GM12891 (cell line): Measurements from ENCODE around the gene CD68.

ENCODE experiments used
- POLR2A ChIP-seq: IDR thresholded peaks from 2 replicates; pipeline ENCODE4 v1.6.1; 2011; ENCODE audit warnings: low read depth, low read length, control low read depth
- POLR2AphosphoS5 ChIP-seq: IDR thresholded peaks from 2 replicates; pipeline ENCODE4 v1.6.1; 2011; ENCODE audit warnings: low read depth, low read length, control low read depth
- SPI1 ChIP-seq: IDR thresholded peaks from 2 replicates; pipeline ENCODE4 v1.6.1; 2011; ENCODE audit warnings: low read depth, low read length, control low read depth
- TAF1 ChIP-seq: IDR thresholded peaks from 2 replicates; pipeline ENCODE4 v1.6.1; 2011; ENCODE audit warnings: low read depth, low read length, control low read depth

- TF ChIP-seq POLR2AphosphoS5 (no peak), POLR2A (no peak), TAF1 (no peak), SPI1 (no peak)
Observed at GRCh38 chr17:7569571-7569970, 9.9 kb upstream of the CD68 start.
